Measurements from ENCODE around the gene JMJD7.

DNA sequence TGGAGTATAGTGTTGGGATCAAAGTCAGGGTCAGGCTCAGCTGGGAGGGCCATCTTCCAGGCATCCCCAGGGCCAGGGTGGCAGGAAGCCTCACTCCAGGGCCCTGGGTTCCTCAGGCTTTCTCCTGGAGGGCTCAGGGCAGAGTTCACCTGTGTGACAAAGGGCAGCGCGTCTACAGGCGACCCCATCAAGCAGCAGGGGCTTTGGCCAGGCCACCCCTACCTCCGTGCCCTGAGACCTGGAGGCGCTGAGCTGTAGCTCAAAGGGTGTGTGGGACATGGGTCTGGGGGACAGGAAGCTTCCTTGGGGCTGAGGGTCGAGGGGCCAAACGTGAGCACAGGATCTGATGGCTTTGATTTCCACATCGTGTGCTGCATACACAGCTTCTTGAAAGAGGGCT, 53.2 kb downstream of the JMJD7 start:
- TF ChIP-seq, protein P1, sequence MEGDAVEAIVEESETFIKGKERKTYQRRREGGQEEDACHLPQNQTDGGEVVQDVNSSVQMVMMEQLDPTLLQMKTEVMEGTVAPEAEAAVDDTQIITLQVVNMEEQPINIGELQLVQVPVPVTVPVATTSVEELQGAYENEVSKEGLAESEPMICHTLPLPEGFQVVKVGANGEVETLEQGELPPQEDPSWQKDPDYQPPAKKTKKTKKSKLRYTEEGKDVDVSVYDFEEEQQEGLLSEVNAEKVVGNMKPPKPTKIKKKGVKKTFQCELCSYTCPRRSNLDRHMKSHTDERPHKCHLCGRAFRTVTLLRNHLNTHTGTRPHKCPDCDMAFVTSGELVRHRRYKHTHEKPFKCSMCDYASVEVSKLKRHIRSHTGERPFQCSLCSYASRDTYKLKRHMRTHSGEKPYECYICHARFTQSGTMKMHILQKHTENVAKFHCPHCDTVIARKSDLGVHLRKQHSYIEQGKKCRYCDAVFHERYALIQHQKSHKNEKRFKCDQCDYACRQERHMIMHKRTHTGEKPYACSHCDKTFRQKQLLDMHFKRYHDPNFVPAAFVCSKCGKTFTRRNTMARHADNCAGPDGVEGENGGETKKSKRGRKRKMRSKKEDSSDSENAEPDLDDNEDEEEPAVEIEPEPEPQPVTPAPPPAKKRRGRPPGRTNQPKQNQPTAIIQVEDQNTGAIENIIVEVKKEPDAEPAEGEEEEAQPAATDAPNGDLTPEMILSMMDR (IDR thresholded peaks at IDR 0.05): no peak
- TF ChIP-seq SIN3A (IDR thresholded peaks at IDR 0.05; ENCODE audit: borderline replicate concordance, insufficient read depth, low read depth, low read length): no peak
- no peak for TF ChIP-seq POLR2AphosphoS5 (IDR thresholded peaks at IDR 0.05; ENCODE audit: low read depth, low read length)
